SW480 (cell line): ENCODE measurements around the gene PDZD8.
A peak's percentile ranks its signal among the peaks of the same experiment; 100 is the strongest.
"Not testable (repeated sequence)": the region's sequence is repeated elsewhere in the genome, so short reads cannot be mapped to it uniquely, and the experiment has no call there.

Source experiments
- DNase-seq: peaks from one replicate; pipeline ENCODE4 v3.0.0-alpha.2; 2016; ENCODE audit warnings: low spot score

Gene PDZD8

GRCh38 chr10:117350909-117351308 is 24.3 kb downstream of the PDZD8 start:
- no peak for DNase-seq

- DNase-seq = no peak
These were observed 27.0 kb downstream of the PDZD8 start for GRCh38 chr10:117348236-117348635.

GRCh38 chr10:117346574-117346973 is 28.7 kb downstream of the PDZD8 start:
- DNase-seq = no peak

GRCh38 chr10:117345143-117345542 is 30.1 kb downstream of the PDZD8 start:
- DNase-seq = no peak

GRCh38 chr10:117342641-117343040 is 32.6 kb downstream of the PDZD8 start:
- no peak for DNase-seq

GRCh38 chr10:117341061-117341460 is 34.2 kb downstream of the PDZD8 start:
- DNase-seq = no peak

- no peak for DNase-seq
These were observed 35.3 kb downstream of the PDZD8 start for GRCh38 chr10:117339979-117340378.

GRCh38 chr10:117339578-117339977 is 35.7 kb downstream of the PDZD8 start:
- DNase-seq = no peak

- DNase-seq = no peak
These were observed 40.3 kb downstream of the PDZD8 start for GRCh38 chr10:117334926-117335325.

- DNase-seq = no peak
These were observed 41.2 kb downstream of the PDZD8 start for GRCh38 chr10:117334066-117334465.

GRCh38 chr10:117327262-117327661 is 48.0 kb downstream of the PDZD8 start:
- no peak for DNase-seq

GRCh38 chr10:117324367-117324766 is 50.9 kb downstream of the PDZD8 start:
- no peak for DNase-seq

GRCh38 chr10:117322260-117322659 is 53.0 kb downstream of the PDZD8 start:
- no peak for DNase-seq

GRCh38 chr10:117320050-117320665 is 55.1 kb downstream of the PDZD8 start:
- peak; percentile 33 for DNase-seq

GRCh38 chr10:117318909-117319308 is 56.3 kb downstream of the PDZD8 start:
- peak; percentile 6 for DNase-seq

- no peak for DNase-seq
These were observed 58.5 kb downstream of the PDZD8 start for GRCh38 chr10:117316701-117317100.

GRCh38 chr10:117313641-117314040 is 61.6 kb downstream of the PDZD8 start:
- DNase-seq = no peak

GRCh38 chr10:117312430-117312829 is 62.8 kb downstream of the PDZD8 start:
- no peak for DNase-seq

- DNase-seq = no peak
These were observed 64.0 kb downstream of the PDZD8 start for GRCh38 chr10:117311261-117311660.

- DNase-seq = no peak
These were observed 68.6 kb downstream of the PDZD8 start for GRCh38 chr10:117306674-117307073.

GRCh38 chr10:117303451-117303850 is 71.8 kb downstream of the PDZD8 start:
- DNase-seq = not testable (repeated sequence)

- DNase-seq = no peak
These were observed 74.6 kb downstream of the PDZD8 start for GRCh38 chr10:117300671-117301070.

- no peak for DNase-seq
These were observed 75.8 kb downstream of the PDZD8 start for GRCh38 chr10:117299435-117299834.

- no peak for DNase-seq
These were observed 77.0 kb downstream of the PDZD8 start for GRCh38 chr10:117298219-117298618.

- no peak for DNase-seq
These were observed 80.5 kb downstream of the PDZD8 start for GRCh38 chr10:117294735-117295134.
